NOMO-1 treated with dmso at 0.1 percent for 144 hours (cell line): ENCODE results near the gene ZFR2.

Experiments
- DNase-seq: peaks from one replicate; lab custom pipeline; 2025; ENCODE audit not compliant: unreplicated experiment; lab: John Stamatoyannopoulos, UW

Gene ZFR2

GRCh38 chr19:3837922-3838321 is 30.9 kb downstream of the ZFR2 start:
- no peak for DNase-seq

DNA sequence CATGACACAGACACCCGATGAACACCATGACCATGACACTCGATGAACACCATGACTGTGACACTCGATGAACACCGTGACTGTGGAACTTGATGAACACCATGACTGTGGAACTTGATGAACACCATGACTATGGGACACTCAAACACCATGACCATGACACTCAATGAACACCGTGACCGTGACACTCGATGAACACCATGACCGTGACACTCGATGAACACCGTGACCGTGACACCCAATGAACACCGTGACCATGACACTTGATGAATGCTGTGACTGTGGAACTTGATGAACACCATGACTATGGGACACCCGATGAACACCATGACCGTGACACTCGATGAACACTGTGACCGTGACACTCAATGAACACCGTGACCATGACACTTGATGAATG is 31.5 kb downstream of the ZFR2 start:
- no peak for DNase-seq

DNA sequence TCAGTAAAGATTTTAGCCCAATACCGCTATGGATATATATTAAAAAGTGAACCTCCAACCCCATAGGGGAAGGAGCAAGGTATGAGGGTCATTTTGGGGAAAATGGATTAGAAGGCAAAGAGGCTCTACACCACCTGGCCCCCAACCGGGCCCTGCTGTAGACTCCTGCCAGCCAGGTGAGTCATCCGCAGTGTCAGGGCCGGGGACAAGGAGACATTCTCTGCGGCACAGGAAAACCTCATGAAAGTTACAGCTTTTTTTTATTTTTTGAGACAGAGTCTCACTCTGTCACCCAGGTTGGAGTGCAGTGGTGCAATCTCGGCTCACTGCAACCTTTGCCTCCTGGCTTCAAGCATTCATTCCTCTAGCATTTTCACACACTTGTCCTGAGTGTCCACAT is 32.0 kb downstream of the ZFR2 start:
- DNase-seq: no peak

- no peak for DNase-seq
Observed at GRCh38 chr19:3835055-3835435, 33.8 kb downstream of the ZFR2 start.

DNA sequence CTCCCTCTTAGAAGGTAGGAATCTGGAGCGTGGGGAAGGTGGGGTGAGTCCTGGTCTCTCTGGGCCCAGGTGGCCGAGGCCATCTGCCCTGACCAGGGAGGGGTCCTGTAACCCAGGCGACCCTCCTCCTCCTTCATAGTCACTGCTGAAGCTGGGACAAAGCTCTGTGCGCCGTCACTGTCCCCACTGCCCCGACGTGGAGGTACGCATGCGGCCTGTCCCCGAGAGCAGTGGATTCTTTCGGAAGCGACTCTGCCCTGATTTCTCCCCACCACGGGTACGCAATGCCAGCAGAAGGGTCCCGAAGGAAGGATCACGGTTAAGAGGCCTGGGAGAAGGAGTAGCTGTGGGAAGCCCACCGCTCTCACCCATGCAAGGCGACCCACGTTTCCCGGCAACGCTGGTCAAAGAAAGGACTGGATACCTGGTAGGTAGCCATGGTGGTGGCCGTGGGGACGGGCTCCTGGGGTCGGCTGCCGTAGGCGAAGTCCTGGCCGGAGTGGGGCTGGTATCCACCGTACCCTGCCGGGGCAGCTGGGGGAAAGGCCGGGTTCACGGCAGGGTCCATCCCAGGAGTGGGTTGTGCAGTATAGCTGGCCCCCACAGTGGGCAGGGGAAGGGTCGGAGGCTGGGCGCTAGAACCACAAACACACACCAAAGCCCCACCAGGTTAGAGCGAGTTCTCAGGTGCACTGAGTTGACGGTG is 34.3 kb downstream of the ZFR2 start:
- no peak for DNase-seq

- DNase-seq: no peak
Observed at GRCh38 chr19:3833578-3834348, 35.1 kb downstream of the ZFR2 start.

GRCh38 chr19:3832001-3832400 is 36.8 kb downstream of the ZFR2 start:
- DNase-seq: no peak

- no peak for DNase-seq
Observed at GRCh38 chr19:3831601-3832000, 37.2 kb downstream of the ZFR2 start.

DNA sequence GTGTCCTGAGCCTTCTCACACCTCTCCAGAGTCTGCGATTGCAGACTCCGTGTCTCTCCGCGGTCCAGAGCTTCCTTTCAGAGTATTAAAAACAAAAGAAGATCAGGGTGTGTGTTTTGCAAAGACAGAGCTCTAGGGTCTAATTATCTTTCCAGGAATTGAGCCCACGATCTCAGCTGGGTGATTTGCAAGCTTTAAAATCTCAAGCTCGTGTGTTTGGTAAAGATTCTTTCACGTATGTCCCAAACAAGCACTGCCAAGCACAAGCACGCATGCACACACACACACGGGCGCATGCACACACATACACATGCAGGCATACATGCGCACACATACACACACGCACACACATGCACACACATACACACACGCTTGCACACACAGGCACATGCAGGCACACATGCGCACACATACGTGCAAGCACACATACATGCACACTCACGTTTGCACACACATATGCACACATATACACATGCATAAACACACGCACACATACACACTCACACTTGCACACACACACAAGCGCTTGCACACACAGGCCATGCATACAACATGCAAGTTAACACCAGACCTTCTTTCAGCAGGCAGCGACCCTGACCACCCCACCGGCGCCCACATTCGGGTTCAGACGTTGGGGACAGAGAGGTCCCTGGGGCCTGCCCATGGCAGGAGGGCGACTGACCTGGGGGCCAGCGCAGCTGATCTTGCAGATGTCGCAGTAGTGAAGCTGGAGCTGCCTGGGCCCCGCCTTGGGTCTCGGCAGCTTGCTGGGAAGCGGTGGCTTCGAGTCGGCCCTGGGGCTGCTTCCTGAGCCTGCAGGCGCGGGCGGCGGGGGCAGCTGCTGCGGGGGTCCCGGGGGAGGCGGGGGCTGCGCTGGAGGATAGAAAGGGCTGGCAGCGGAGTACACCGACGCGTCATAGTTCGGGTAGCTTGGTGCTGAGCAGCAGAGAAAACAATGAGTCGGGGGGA is 37.9 kb downstream of the ZFR2 start:
- no peak for DNase-seq

DNA sequence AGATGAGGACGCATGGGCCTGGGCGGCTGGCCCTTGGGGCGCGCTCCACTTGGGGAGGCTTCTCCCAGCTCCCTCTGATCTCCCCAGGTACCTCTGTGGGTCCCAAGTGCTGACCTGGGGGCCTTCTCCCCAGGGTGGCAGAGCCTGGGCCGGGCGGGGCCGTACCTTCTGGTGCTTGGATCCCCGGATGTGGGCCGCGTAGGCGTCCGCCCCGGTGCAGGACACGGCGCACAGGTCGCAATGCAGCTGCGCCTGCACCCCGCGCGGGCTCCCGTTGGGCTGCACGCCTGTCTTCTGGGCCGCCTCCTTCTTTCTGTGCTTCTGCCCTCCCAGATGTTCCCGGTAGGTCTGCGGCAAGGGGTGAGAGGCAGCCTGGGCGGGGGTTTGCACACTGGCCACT is 41.5 kb downstream of the ZFR2 start:
- no peak for DNase-seq

DNA sequence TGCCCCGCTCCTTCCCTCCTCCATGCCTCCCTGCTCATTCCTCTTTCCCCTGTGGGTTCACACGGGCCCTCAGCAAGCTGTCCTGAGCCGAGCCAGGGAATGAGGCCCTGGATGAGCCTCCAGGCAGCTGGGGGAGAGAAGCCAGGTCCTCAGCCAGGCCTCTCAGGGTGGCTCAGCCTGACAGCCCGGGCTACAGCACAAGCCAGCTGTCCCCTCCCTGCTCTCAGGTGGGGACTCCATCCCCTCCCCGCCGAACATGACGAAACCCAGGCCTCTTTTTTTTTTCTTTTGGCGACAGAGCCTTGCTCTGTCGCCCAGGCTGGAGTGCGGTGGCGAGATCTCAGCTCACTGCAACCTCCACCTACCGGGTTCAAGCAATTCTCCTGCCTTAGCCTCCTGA is 42.7 kb downstream of the ZFR2 start:
- DNase-seq: no peak

DNA sequence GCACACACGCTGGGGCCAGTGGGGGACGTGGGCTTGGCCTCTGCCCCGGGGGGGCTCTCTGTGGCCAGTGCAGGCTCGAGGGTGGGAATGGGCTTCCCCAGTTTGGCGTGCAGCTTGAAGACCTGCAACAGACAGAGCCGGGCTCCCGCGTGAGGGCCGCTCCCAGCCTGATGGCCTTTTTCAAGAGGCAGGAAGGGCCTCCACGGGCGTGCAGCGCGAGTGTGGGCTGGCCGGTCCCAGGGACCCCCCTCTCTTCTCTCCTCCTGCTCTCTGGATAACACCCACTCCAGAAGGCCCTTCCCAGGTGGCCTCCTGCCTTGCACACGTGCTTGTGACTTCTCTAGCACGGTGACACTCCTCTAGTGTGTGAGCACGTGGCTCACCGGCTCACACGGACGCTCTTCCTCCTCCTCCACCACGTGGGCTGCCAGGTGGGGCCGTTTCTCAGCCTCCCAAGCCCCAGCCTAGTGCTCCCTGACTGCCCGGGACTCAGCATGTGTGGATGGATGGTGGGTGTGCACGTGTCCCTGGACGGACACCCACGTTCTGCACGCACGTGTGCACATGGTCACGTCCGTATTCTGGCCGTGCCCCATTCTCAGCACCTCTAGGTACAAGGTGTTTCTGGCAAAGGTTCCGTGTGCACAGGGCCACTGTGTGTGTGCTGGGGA is 43.4 kb downstream of the ZFR2 start:
- DNase-seq: no peak

GRCh38 chr19:3823350-3823713 is 45.5 kb downstream of the ZFR2 start:
- no peak for DNase-seq

GRCh38 chr19:3822683-3823349 is 46.0 kb downstream of the ZFR2 start:
- DNase-seq: no peak

- peak; percentile 62 for DNase-seq
Observed at GRCh38 chr19:3821857-3822364, 46.9 kb downstream of the ZFR2 start.

DNA sequence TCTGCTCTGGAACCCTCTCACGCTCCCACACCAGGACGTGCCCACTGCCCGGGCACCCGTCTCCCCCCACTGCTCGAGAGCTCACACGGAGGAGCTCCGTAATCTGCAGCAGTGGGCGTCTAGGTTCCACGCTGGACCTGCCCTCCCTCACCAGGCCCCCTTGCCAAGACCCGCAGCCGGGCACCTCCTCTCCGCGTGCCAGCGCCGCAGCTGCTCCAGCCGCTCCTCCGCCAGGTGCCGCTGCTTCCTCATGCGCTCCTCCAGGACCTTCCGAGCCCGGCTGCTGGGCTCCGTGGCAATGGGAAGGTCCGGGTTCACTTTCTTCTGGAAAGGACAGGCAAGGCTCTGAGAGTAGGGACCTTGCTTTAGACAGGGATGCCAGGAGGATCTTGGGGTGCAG is 47.7 kb downstream of the ZFR2 start:
- no peak for DNase-seq

DNA sequence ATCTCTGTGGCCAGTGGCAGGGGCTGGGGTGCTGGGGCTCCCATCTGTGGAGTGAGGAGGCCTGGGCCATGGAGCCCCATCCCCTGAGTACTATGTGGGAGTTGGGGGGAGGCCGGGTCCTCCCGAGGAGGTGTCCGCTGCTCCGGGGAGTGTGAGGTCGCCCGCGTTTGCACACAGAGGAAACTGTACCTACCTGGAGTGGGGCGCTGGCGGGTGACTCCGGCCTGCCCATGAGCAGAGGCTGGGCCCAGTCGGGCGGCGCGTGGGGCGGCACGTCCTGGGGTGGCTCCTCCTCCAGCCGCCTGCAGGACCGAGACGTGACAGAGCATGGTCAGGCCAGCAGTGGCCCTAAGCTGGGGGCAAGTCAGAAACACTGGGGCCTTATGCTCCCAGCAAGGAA is 48.8 kb downstream of the ZFR2 start:
- no peak for DNase-seq

DNA sequence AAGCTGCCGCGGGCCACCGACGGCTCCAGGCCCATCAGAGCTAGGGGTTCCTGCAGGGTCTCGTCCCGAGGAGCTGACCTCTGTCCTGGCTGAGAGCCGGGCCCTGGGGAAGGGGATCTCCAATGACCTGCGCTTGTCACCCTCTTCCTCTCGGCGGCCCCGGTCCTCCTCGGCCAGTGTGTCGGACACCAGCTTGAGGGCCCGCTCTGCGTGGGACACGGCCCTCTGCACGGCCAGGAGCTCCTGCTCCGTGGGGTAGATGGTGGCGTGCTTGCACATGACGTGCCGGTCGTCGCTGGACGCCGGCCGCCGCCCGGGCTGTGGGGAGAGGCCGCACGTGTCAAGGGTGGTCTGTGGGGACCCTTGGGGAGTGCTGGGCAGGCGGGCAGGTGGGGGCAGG is 49.9 kb downstream of the ZFR2 start:
- DNase-seq: no peak

- DNase-seq: no peak
Observed at GRCh38 chr19:3818466-3818865, 50.4 kb downstream of the ZFR2 start.

GRCh38 chr19:3817761-3818160 is 51.1 kb downstream of the ZFR2 start:
- no peak for DNase-seq
